ENCODE results near the gene NOTCH4.

NOTCH4 gene

GRCh38 chr6:32181148-32181702 lies 42.6 kb downstream of the NOTCH4 start:
- DNase-seq (no peak), ATAC-seq (no peak)

GRCh38 chr6:32179766-32180405 lies 44.0 kb downstream of the NOTCH4 start:
- DNase-seq (no peak), ATAC-seq (no peak)

- DNase-seq (no peak), ATAC-seq (no peak)
These were observed 45.1 kb downstream of the NOTCH4 start for GRCh38 chr6:32178547-32179440.

GRCh38 chr6:32177788-32178546 lies 45.9 kb downstream of the NOTCH4 start, which contains the start of gene RNF5:
Gene RNF5 (plus strand): TSS chr6:32178405. CDS start chr6:32178512, 107 bp downstream.
- DNase-seq = peak; percentile 91
- ATAC-seq = peak; percentile 90

GRCh38 chr6:32177183-32177787 lies 46.6 kb downstream of the NOTCH4 start:
- peak; percentile 47 for DNase-seq

GRCh38 chr6:32176476-32177182 lies 47.2 kb downstream of the NOTCH4 start:
- ATAC-seq = no peak
- DNase-seq = no peak

More at GRCh38 chr6:32177183-32177787, 46.6 kb downstream of the NOTCH4 start:
- ATAC-seq = no peak

GRCh38 chr6:32175711-32176475 lies 48.0 kb downstream of the NOTCH4 start, which contains the start of gene AGPAT1:
Gene AGPAT1 (minus strand): TSS chr6:32176084. CDS start chr6:32171496, 4,588 bp downstream.
- ATAC-seq (peak; percentile 66), DNase-seq (peak; percentile 98)

GRCh38 chr6:32175322-32175710 lies 48.6 kb downstream of the NOTCH4 start:
- DNase-seq (no peak), ATAC-seq (no peak)

- no peak for ATAC-seq
These were observed 49.5 kb downstream of the NOTCH4 start for GRCh38 chr6:32174416-32174815.

GRCh38 chr6:32173051-32173727 lies 50.7 kb downstream of the NOTCH4 start:
- ATAC-seq = no peak
- no peak for DNase-seq

More at GRCh38 chr6:32174416-32174815, 49.5 kb downstream of the NOTCH4 start:
- no peak for DNase-seq

GRCh38 chr6:32171234-32171633 lies 52.6 kb downstream of the NOTCH4 start:
- DNase-seq (no peak), ATAC-seq (no peak)

GRCh38 chr6:32170294-32170693 lies 53.6 kb downstream of the NOTCH4 start:
- DNase-seq (no peak), ATAC-seq (no peak)

- DNase-seq = no peak
These were observed 54.9 kb downstream of the NOTCH4 start for GRCh38 chr6:32168807-32169591.

GRCh38 chr6:32168350-32168749 lies 55.5 kb downstream of the NOTCH4 start:
- ATAC-seq (no peak), DNase-seq (no peak)

More at GRCh38 chr6:32168807-32169591, 54.9 kb downstream of the NOTCH4 start:
- ATAC-seq = no peak

- no peak for ATAC-seq
- no peak for DNase-seq
These were observed 56.1 kb downstream of the NOTCH4 start for GRCh38 chr6:32167761-32168262.

GRCh38 chr6:32167154-32167760 lies 56.6 kb downstream of the NOTCH4 start:
- DNase-seq (no peak), ATAC-seq (no peak)

GRCh38 chr6:32166411-32167061 lies 57.3 kb downstream of the NOTCH4 start:
- DNase-seq (no peak), ATAC-seq (no peak)

- ATAC-seq = no peak
These were observed 59.6 kb downstream of the NOTCH4 start, which contains the start of gene EGFL8 for GRCh38 chr6:32164295-32164694. Gene EGFL8 (plus strand): TSS chr6:32164595. CDS start chr6:32166166, 1,571 bp downstream.

More at GRCh38 chr6:32164295-32164694, 59.6 kb downstream of the NOTCH4 start, which contains the start of gene EGFL8:
- no peak for DNase-seq

Measured in stimulated activated naive CD8-positive, alpha-beta T cell treated with anti-CD3 and anti-CD28 coated beads, Interleukin-15, Interleukin-2, amounts not matched to agents 100 U/mL and 50 U/mL, for 24 hours (primary cell).